Common myeloid progenitor, CD34-positive (primary cell): Measurements from ENCODE around the gene EDEM3.

Source experiments
- CTCF ChIA-PET: fragments of 350-600 bp; sonication (Branson Sonifier 250); formaldehyde crosslinking; loops from one replicate; lab custom pipeline; 2021; ENCODE audit warnings: antibody characterized with exemption; lab: Charles Lee
- POLR2A ChIA-PET: fragments of 350-600 bp; sonication (Branson Sonifier 250); formaldehyde crosslinking; loops from one replicate; lab custom pipeline; 2021; ENCODE audit warnings: antibody characterized with exemption; lab: Charles Lee
- DNase-seq, 3 donors: peaks; one replicate each; pipeline versions ENCODE4 v3.0.0 to v3.0.0-alpha.2; 2013
- H3K27ac ChIP-seq, 2 experiments: 1 replicate in 1 of 2; 2 replicates in 1 of 2; pipeline ENCODE4 v1.7.0; 2013; ENCODE audit warnings: inconsistent platforms in 2 of 2, low read length in 2 of 2, mild to moderate bottlenecking in 2 of 2, low read depth in 1 of 2, moderate library complexity in 1 of 2; ENCODE audit not compliant: severe bottlenecking in 2 of 2, insufficient read depth in 1 of 2, poor library complexity in 1 of 2
- H3K27me3 ChIP-seq, 5 experiments: replicated peaks in 2 of 5; 1 replicate in 3 of 5; 2 replicates in 2 of 5; pipeline versions ENCODE4 v1.6.1 to v1.7.0; 2013; ENCODE audit warnings: low read length in 4 of 5, mild to moderate bottlenecking in 2 of 5, moderate library complexity in 2 of 5, inconsistent platforms in 1 of 5; ENCODE audit not compliant: insufficient read depth in 5 of 5, control insufficient read depth in 4 of 5
- H3K36me3 ChIP-seq, 4 experiments: 1 replicate in 2 of 4; 2 replicates in 2 of 4; pipeline versions ENCODE4 v1.6.1 to v1.7.0; 2013; ENCODE audit warnings: low read length in 3 of 4, control low read depth in 1 of 4, mild to moderate bottlenecking in 1 of 4; ENCODE audit not compliant: control insufficient read depth in 4 of 4, insufficient read depth in 4 of 4
- H3K4me1 ChIP-seq, 4 experiments: 1 replicate in 3 of 4; 2 replicates in 1 of 4; pipeline versions ENCODE4 v1.6.1 to v1.7.1; 2013; ENCODE audit warnings: low read length in 3 of 4, mild to moderate bottlenecking in 3 of 4, control low read depth in 1 of 4, inconsistent platforms in 1 of 4, moderate library complexity in 1 of 4; ENCODE audit not compliant: control insufficient read depth in 4 of 4, insufficient read depth in 4 of 4; ENCODE audit errors: control extremely low read depth in 1 of 4
- H3K4me3 ChIP-seq, 7 experiments: 1 replicate in 4 of 7; 2 replicates in 3 of 7; pipeline versions ENCODE4 v1.5.1 to v1.7.0; 2013; ENCODE audit warnings: mild to moderate bottlenecking in 7 of 7, low read length in 6 of 7, moderate library complexity in 6 of 7, inconsistent platforms in 2 of 7, low read depth in 2 of 7, control low read depth in 1 of 7; ENCODE audit not compliant: insufficient read depth in 4 of 7, control insufficient read depth in 1 of 7; ENCODE audit errors: extremely low read depth in 1 of 7
- H3K9me3 ChIP-seq, 5 experiments: 1 replicate in 4 of 5; 2 replicates in 1 of 5; pipeline versions ENCODE4 v1.6.1 to v1.7.1; 2013; ENCODE audit warnings: low read length in 4 of 5, mild to moderate bottlenecking in 2 of 5, inconsistent platforms in 1 of 5, low read depth in 1 of 5, moderate library complexity in 1 of 5; ENCODE audit not compliant: control insufficient read depth in 4 of 5, insufficient read depth in 2 of 5; ENCODE audit errors: control extremely low read depth in 1 of 5
- WGBS: methylation state at CpG from one replicate; pipeline ENCODE4 v1.1.5; 2013; ENCODE audit not compliant: insufficient coverage; 5-methylcytosine and 5-hydroxymethylcytosine counted together

Gene EDEM3

DNA sequence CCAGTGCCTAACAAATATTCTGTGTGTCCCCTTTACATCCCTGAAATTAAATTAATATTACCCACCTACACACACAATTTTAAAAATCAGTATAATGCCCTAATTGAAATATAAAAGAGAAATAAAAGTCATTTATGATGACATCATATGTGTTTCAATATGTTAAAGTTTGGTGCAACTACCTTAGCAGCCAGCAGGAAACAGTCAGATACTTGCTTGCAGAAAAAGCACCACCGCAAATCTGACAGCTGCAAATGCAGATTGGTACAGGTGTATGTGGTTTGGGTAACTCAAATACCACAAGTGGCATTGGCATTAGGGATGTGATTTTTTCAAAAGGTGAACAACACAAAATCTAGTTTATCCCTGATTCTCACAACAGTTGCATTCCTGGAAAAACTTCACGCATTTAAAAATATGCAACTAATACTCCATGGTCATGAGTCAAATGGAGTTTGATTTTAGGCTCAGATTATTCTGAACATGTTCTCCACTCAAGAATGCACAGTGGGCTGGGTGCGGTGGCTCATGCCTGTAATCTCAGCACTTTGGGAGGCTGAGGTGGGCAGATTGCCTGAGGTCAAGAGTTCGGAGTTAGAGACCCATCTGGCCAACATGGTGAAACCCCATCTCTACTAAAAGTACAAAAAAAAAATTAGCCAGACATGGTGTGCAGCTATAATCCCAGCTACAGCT is 106.3 kb downstream of the EDEM3 start:
- no peak overlapping the region for H3K4me3 ChIP-seq
- H3K4me1 ChIP-seq: no peaks in the 10 kb centered on the region
- H3K9me3 ChIP-seq: peaks cover 0 to 12% (median 0%) of the 10 kb centered on the region in 5 experiments
- H3K27me3 ChIP-seq: no peaks in the 10 kb centered on the region
- ChIA-PET POLR2A (no interaction called here), CTCF (no interaction called here)
- DNase-seq: no peak
- WGBS: 100% methylated on average over 3 of the region's 4 CpGs
- no peaks in the 10 kb centered on the region for H3K36me3 ChIP-seq
- no peak overlapping the region for H3K27ac ChIP-seq

- H3K27me3 ChIP-seq: no peaks in the 10 kb centered on the region
- no peak overlapping the region for H3K27ac ChIP-seq
- H3K4me3 ChIP-seq: no peak overlapping the region
- WGBS: 97% methylated on average over 4 of the region's 4 CpGs
- no peaks in the 10 kb centered on the region for H3K36me3 ChIP-seq
- POLR2A ChIA-PET: no interaction called here
- H3K9me3 ChIP-seq: peaks cover 0 to 12% (median 0%) of the 10 kb centered on the region in 5 experiments
- no peak for DNase-seq
- peaks cover 0 to 5% (median 2%) of the 10 kb centered on the region in 4 experiments for H3K4me1 ChIP-seq
- CTCF ChIA-PET: interaction anchor here (0.9 kb wide), 1 partner anchor 8 kb away, joined by 3 read pairs; no protein-coding TSS in a partner anchor
These were observed 107.2 kb downstream of the EDEM3 start for GRCh38 chr1:184647471-184647870.

DNA sequence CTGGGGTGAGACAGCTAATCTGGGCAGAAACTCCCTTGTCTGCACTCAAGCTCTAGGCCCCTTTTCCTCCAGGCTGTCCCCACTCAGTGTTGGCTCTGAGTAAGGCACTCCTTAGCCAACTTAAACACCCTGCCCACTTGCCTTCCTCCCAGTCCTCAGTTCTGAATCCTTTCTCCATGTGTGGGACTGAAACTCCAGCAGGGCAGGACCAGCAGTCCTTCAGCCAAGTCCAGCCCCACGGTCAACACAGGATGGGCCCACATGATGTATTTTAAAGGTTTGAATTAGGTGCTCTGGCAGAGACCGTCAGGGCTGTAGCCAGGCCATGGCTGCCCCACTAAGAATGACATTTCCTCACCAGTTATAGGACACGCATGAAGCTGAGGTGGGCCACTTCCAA is 107.8 kb downstream of the EDEM3 start:
- 100% methylated on average over 3 of the region's 3 CpGs for WGBS
- POLR2A ChIA-PET: no interaction called here

GRCh38 chr1:184646178-184646701 is 108.4 kb downstream of the EDEM3 start:
- Histone ChIP-seq H3K9me3 (peaks cover 0 to 12% (median 0%) of the 10 kb centered on the region in 5 experiments), H3K27me3 (no peaks in the 10 kb centered on the region), H3K4me1 (peaks cover 0 to 10% (median 3%) of the 10 kb centered on the region in 4 experiments), H3K36me3 (no peaks in the 10 kb centered on the region), H3K27ac (no peak overlapping the region), H3K4me3 (no peak overlapping the region)
- no peak for DNase-seq
- POLR2A ChIA-PET: no interaction called here
- 100% methylated on average over 1 of the region's 3 CpGs for WGBS
- CTCF ChIA-PET: no interaction called here

More for the DNA sequence above, 107.8 kb downstream of the EDEM3 start:
- no peak for DNase-seq
- CTCF ChIA-PET: interaction anchor here (0.9 kb wide), 1 partner anchor 9 kb away, joined by 3 read pairs; no protein-coding TSS in a partner anchor
- Histone ChIP-seq H3K36me3 (no peaks in the 10 kb centered on the region), H3K27ac (no peak overlapping the region), H3K9me3 (peaks cover 0 to 12% (median 0%) of the 10 kb centered on the region in 5 experiments), H3K27me3 (no peaks in the 10 kb centered on the region), H3K4me3 (no peak overlapping the region), H3K4me1 (peaks cover 0 to 10% (median 3%) of the 10 kb centered on the region in 4 experiments)

DNA sequence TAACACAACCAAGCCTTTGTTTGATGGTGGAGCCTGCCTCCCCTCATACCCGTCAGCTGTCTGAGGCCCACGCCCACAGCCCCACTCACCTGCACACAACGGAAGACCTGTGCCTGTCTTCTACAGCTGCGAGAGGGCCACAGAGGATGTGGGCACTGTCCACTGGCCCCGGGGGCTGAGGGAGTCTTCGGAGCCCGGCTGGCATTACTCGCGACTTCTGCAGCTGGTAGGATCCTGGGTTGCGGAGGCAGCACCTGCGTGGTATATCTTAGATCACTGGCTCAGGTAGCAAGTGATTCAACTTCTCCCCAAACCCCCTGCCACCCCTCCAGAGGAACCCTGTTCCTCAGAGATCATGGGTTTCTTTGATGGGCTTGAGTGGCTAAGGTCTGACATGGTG is 109.9 kb downstream of the EDEM3 start:
- H3K36me3 ChIP-seq: no peaks in the 10 kb centered on the region
- H3K4me1 ChIP-seq: peaks cover 0 to 10% (median 3%) of the 10 kb centered on the region in 4 experiments
- DNase-seq: no peak
- H3K9me3 ChIP-seq: peaks cover 0 to 10% (median 0%) of the 10 kb centered on the region in 5 experiments
- no peaks in the 10 kb centered on the region for H3K27me3 ChIP-seq
- ChIA-PET POLR2A (no interaction called here), CTCF (interaction anchor here (2.1 kb wide), 1 partner anchor 19 kb away, joined by 7 read pairs; no protein-coding TSS in a partner anchor)
- H3K27ac ChIP-seq: no peak overlapping the region
- 97% methylated on average over 9 of the region's 11 CpGs for WGBS
- H3K4me3 ChIP-seq: no peak overlapping the region

GRCh38 chr1:184643661-184644060 is 111.0 kb downstream of the EDEM3 start:
- no peaks in the 10 kb centered on the region for H3K36me3 ChIP-seq
- no peak overlapping the region for H3K4me3 ChIP-seq
- no peak for DNase-seq
- no CpG with 5 or more reads among the region's 1 CpG for WGBS
- CTCF ChIA-PET: interaction anchor here (2.1 kb wide), 1 partner anchor 20 kb away, joined by 7 read pairs; no protein-coding TSS in a partner anchor
- H3K27me3 ChIP-seq: no peaks in the 10 kb centered on the region
- POLR2A ChIA-PET: no interaction called here
- peaks cover 0 to 10% (median 3%) of the 10 kb centered on the region in 4 experiments for H3K4me1 ChIP-seq
- peaks cover 0 to 4% (median 0%) of the 10 kb centered on the region in 5 experiments for H3K9me3 ChIP-seq
- H3K27ac ChIP-seq: no peak overlapping the region

DNA sequence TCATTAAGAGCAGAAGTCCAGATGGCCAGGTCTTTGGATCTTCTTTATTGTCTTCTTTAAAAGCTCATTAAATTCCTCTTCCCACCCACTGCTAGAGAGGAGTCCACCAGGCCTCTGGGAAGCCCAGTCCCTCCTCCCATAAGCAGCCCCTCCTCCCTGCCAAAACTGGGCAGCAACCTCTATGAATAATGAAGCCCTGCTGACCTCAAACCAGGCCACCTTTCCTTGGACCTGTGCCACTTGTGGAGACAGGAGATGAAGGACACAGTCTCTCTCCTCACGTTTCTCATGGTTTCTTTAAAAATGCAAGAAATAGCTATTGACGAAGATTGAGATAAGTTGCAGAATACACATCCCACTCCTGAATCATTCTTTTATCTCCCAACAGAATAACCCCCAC is 112.8 kb downstream of the EDEM3 start:
- CTCF ChIA-PET: interaction anchor here (1.1 to 1.2 kb wide), 2 partner anchors 22 to 45 kb away, joined by 3 to 4 read pairs; no protein-coding TSS in a partner anchor

More for the DNA sequence above, 112.8 kb downstream of the EDEM3 start:
- H3K27me3 ChIP-seq: no peaks in the 10 kb centered on the region
- no peak overlapping the region for H3K27ac ChIP-seq
- POLR2A ChIA-PET: no interaction called here
- no peaks in the 10 kb centered on the region for H3K36me3 ChIP-seq
- H3K4me3 ChIP-seq: no peak overlapping the region
- DNase-seq: no peak
- peaks cover 0 to 3% (median 0%) of the 10 kb centered on the region in 5 experiments for H3K9me3 ChIP-seq
- peaks cover 0 to 10% (median 3%) of the 10 kb centered on the region in 4 experiments for H3K4me1 ChIP-seq
- 90% methylated on average over 2 of the region's 2 CpGs for WGBS
